PC-3 (cell line): Measurements from ENCODE around the gene PRSS21. TPM values are rescaled to one million over a fixed set of nuclear protein-coding genes. Genes with fewer than 3 reads are reported as not detected.

Source experiments
- ATAC-seq: fragments of 200-7000 bp; cut with Tn5 transposase; 2 replicates; pipeline ENCODE4 v1.9.1; 2020; ENCODE audit warnings: mild to moderate bottlenecking, moderate library complexity
- BruUV-seq: library from RNA; stranded (reverse); fragments of 400-500 nt; replicated peaks from 2 replicates; lab custom pipeline; 2021; lab: Mats Ljungman, UMichigan
- CTCF ChIA-PET: fragments of 300-600 bp; sonication (Branson Sonifier 250); formaldehyde crosslinking; loops from one replicate; lab custom pipeline; 2022; ENCODE audit warnings: antibody characterized with exemption; lab: Charles Lee
- POLR2A ChIA-PET: fragments of 300-600 bp; sonication (Branson Sonifier 250); formaldehyde crosslinking; loops from one replicate; lab custom pipeline; 2022; ENCODE audit warnings: antibody characterized with exemption; ENCODE audit not compliant: unreplicated experiment; lab: Charles Lee
- DNase-seq: peaks from one replicate; pipeline ENCODE4 v3.0.0-alpha.2; 2015
- H2AFZ ChIP-seq: fragments of 300-600 bp; sonication (generic); 2 replicates; pipeline ENCODE4 v1.6.0; 2016; ENCODE audit warnings: antibody characterized with exemption, low read length
- H3F3A ChIP-seq: fragments of 300-600 bp; sonication (generic); one replicate; pipeline ENCODE4 v1.6.0; 2017; ENCODE audit warnings: antibody characterized with exemption, low read length, control low read depth, mild to moderate bottlenecking; ENCODE audit not compliant: unreplicated experiment
- H3K27ac ChIP-seq: fragments of 300-600 bp; sonication (generic); 2 replicates; pipeline ENCODE4 v1.5.1; 2016; ENCODE audit warnings: mild to moderate bottlenecking, low read length
- H3K27me3 ChIP-seq: fragments of 300-600 bp; sonication (generic); 2 replicates; pipeline ENCODE4 v1.6.1; 2016; ENCODE audit warnings: low read length, mixed read lengths
- H3K36me3 ChIP-seq: fragments of 300-600 bp; sonication (generic); 2 replicates; pipeline ENCODE4 v1.6.1; 2016; ENCODE audit warnings: low read depth, mixed run types, low read length, mixed read lengths
- H3K4me1 ChIP-seq: fragments of 300-600 bp; sonication (generic); 2 replicates; pipeline ENCODE4 v1.5.1; 2016; ENCODE audit warnings: low read length; ENCODE audit not compliant: insufficient read depth
- H3K4me2 ChIP-seq: fragments of 300-600 bp; sonication (generic); 2 replicates; pipeline ENCODE4 v1.6.0; 2016; ENCODE audit warnings: low read length
- H3K4me3 ChIP-seq: fragments of 300-600 bp; sonication (generic); 2 replicates; pipeline ENCODE4 v1.5.1; 2016; ENCODE audit warnings: mild to moderate bottlenecking, low read length, mixed read lengths
- H3K79me2 ChIP-seq: fragments of 300-600 bp; sonication (generic); 2 replicates; pipeline ENCODE4 v1.6.1; 2017; ENCODE audit warnings: low read length, mixed read lengths
- H3K9ac ChIP-seq: fragments of 300-600 bp; sonication (generic); 2 replicates; pipeline ENCODE4 v1.6.0; 2016; ENCODE audit warnings: mild to moderate bottlenecking, low read length
- H3K9me2 ChIP-seq: fragments of 300-600 bp; sonication (generic); replicated peaks from 2 replicates; pipeline ENCODE4 v1.6.1; 2016; ENCODE audit warnings: mixed run types, low read length, mixed read lengths
- H3K9me3 ChIP-seq: fragments of 300-600 bp; sonication (generic); 2 replicates; pipeline ENCODE4 v1.6.1; 2016; ENCODE audit warnings: low read length, mixed read lengths
- H4K20me1 ChIP-seq: fragments of 300-600 bp; sonication (generic); 2 replicates; pipeline ENCODE4 v1.6.1; 2016; ENCODE audit warnings: low read length, mixed read lengths
- CTCF ChIP-seq: fragments of 300-600 bp; sonication (generic); conservative IDR thresholded peaks from 2 replicates; pipeline ENCODE4 v1.5.1; 2017; ENCODE audit warnings: antibody characterized with exemption, low read depth, mild to moderate bottlenecking, low read length
- EZH2 ChIP-seq: fragments of 300-600 bp; sonication (generic); IDR thresholded peaks from one replicate; pipeline ENCODE4 v1.6.1; 2017; ENCODE audit warnings: antibody characterized with exemption, mild to moderate bottlenecking, low read length; ENCODE audit not compliant: unreplicated experiment
- EZH2phosphoT487 ChIP-seq: fragments of 300-600 bp; sonication (generic); IDR thresholded peaks from 2 replicates; pipeline ENCODE4 v1.6.1; 2018; ENCODE audit warnings: mild to moderate bottlenecking, antibody characterized with exemption, low read length, borderline replicate concordance
- intact Hi-C: fragments of 100-400 bp; cut with micrococcal nuclease; formaldehyde crosslinking; loops from 2 replicates; pipeline ENCODE4 v1.9.0; 2023
- total RNA-seq: library from RNA; depleted of rRNA; stranded (reverse); fragments of >200 nt; gene quantifications from 2 replicates; pipeline ENCODE4 v1.2.3, GENCODE V29; 2014

PRSS21 gene
- total RNA-seq, 1 experiment from 2014 or later, result not detected

GRCh38 chr16:2848933-2849725, 32.1 kb downstream of the PRSS21 start:
- POLR2A ChIA-PET, result no interaction called here

GRCh38 chr16:2852003-2852730, 35.1 kb downstream of the PRSS21 start:
- H3K79me2 ChIP-seq, result no peaks in the 10 kb centered on the region
- BruUV-seq, result no TSS peak
- H4K20me1 ChIP-seq, result no peaks in the 10 kb centered on the region
- no peak overlapping the region for H3K27ac ChIP-seq
- no peak for DNase-seq
- H3K27me3 ChIP-seq, result no peaks in the 10 kb centered on the region
- no peak overlapping the region for H3K4me2 ChIP-seq
- no peak overlapping the region for H3K4me3 ChIP-seq
- H3K36me3 ChIP-seq, result 0 out of 2 replicates have a peak, but pooled peaks cover 3% of the 10 kb centered on the region
- H3K9me2 ChIP-seq, result no peaks in the 10 kb centered on the region
- peaks cover 3% of the 10 kb centered on the region for H3F3A ChIP-seq
- POLR2A ChIA-PET, result no interaction called here
- no peaks in the 10 kb centered on the region for H3K9me3 ChIP-seq
- no peak for ATAC-seq
- TF ChIP-seq CTCF (no peak), EZH2phosphoT487 (no peak), EZH2 (no peak)
- H3K9ac ChIP-seq, result no peak overlapping the region
- CTCF ChIA-PET, result no interaction called here
- no peak overlapping the region for H2AFZ ChIP-seq
- peaks cover 7% of the 10 kb centered on the region for H3K4me1 ChIP-seq
- intact Hi-C loops, result no loop called here

More at GRCh38 chr16:2848933-2849725, 32.1 kb downstream of the PRSS21 start:
- Histone ChIP-seq H3K27me3 (no peaks in the 10 kb centered on the region), H3K4me3 (no peak overlapping the region), H3K36me3 (no peaks in the 10 kb centered on the region), H3K4me1 (peaks cover 20% of the 10 kb centered on the region), H2AFZ (no peak overlapping the region), H4K20me1 (no peaks in the 10 kb centered on the region), H3K4me2 (no peak overlapping the region), H3F3A (peaks cover 5% of the 10 kb centered on the region), H3K27ac (no peak overlapping the region), H3K9ac (no peak overlapping the region), H3K79me2 (no peaks in the 10 kb centered on the region), H3K9me3 (no peaks in the 10 kb centered on the region), H3K9me2 (no peaks in the 10 kb centered on the region)
- ATAC-seq (no peak), DNase-seq (no peak)
- TF ChIP-seq EZH2, result no peak
- no TSS peak for BruUV-seq
- CTCF ChIA-PET, result no interaction called here
- intact Hi-C loops, result no loop called here

GRCh38 chr16:2852731-2853507, 35.9 kb downstream of the PRSS21 start:
- DNase-seq (no peak), ATAC-seq (no peak)
- Histone ChIP-seq H3K4me3 (no peak overlapping the region), H2AFZ (no peak overlapping the region), H3K9me2 (no peaks in the 10 kb centered on the region), H3K27ac (no peak overlapping the region), H3K79me2 (peaks cover 6% of the 10 kb centered on the region; the same call in 1 of the 2 replicates), H3K4me2 (no peak overlapping the region), H3K36me3 (0 out of 2 replicates have a peak, but pooled peaks cover 3% of the 10 kb centered on the region), H3F3A (no peaks in the 10 kb centered on the region), H4K20me1 (no peaks in the 10 kb centered on the region), H3K27me3 (no peaks in the 10 kb centered on the region), H3K4me1 (peaks cover 7% of the 10 kb centered on the region; the same call in 1 of the 2 replicates), H3K9ac (no peak overlapping the region), H3K9me3 (no peaks in the 10 kb centered on the region)
- BruUV-seq, result no TSS peak
- POLR2A ChIA-PET, result no interaction called here
- intact Hi-C loops, result no loop called here
- no peak for TF ChIP-seq EZH2
- no peak for TF ChIP-seq EZH2phosphoT487
- CTCF ChIA-PET, result no interaction called here
